H9 (cell line): ENCODE measurements around the gene MGAT2. TPM values are rescaled to one million over a fixed set of nuclear protein-coding genes. Genes with fewer than 3 reads are reported as not detected.
A peak's percentile ranks its signal among the peaks of the same experiment; 100 is the strongest.

Source experiments
- DNase-seq: peaks from one replicate; pipeline ENCODE4 v3.0.0-alpha.2; 2017
- H2AFZ ChIP-seq: one replicate; pipeline ENCODE4 v1.6.1; 2013; ENCODE audit warnings: mild to moderate bottlenecking, low read length, control low read depth, moderate library complexity
- H2AK5ac ChIP-seq: 2 replicates; pipeline ENCODE4 v1.6.1; 2013; ENCODE audit warnings: low read length, control low read depth, mixed read lengths; ENCODE audit not compliant: insufficient read length
- H2BK120ac ChIP-seq: one replicate; pipeline ENCODE4 v1.6.1; 2013; ENCODE audit warnings: low read depth, mild to moderate bottlenecking, low read length, control low read depth, inconsistent platforms; ENCODE audit not compliant: poor library complexity, severe bottlenecking
- H2BK12ac ChIP-seq: 2 replicates; pipeline ENCODE4 v1.6.1; 2013; ENCODE audit warnings: low read length, control low read depth, mixed read lengths, low read depth; ENCODE audit not compliant: insufficient read length
- H2BK15ac ChIP-seq: 2 replicates; pipeline ENCODE4 v1.6.1; 2013; ENCODE audit warnings: low read depth, low read length, control low read depth
- H2BK20ac ChIP-seq: one replicate; pipeline ENCODE4 v1.6.1; 2013; ENCODE audit warnings: low read depth, mild to moderate bottlenecking, low read length, control low read depth, inconsistent platforms; ENCODE audit not compliant: poor library complexity, severe bottlenecking
- H2BK5ac ChIP-seq: 2 replicates; pipeline ENCODE4 v1.6.1; 2013; ENCODE audit warnings: low read length, control low read depth, mixed read lengths; ENCODE audit not compliant: insufficient read length
- H3K14ac ChIP-seq: 2 replicates; pipeline ENCODE4 v1.6.1; 2013; ENCODE audit warnings: low read length, control low read depth; ENCODE audit not compliant: insufficient read depth
- H3K18ac ChIP-seq: 2 replicates; pipeline ENCODE4 v1.6.1; 2013; ENCODE audit warnings: low read depth, mild to moderate bottlenecking, mixed read lengths, low read length, control low read depth; ENCODE audit not compliant: insufficient read length
- H3K23ac ChIP-seq: 2 replicates; pipeline ENCODE4 v1.6.1; 2013; ENCODE audit warnings: low read length, control low read depth, mixed read lengths, low read depth; ENCODE audit not compliant: insufficient read length
- H3K23me2 ChIP-seq: 2 replicates; pipeline ENCODE4 v1.6.1; 2013; ENCODE audit warnings: low read depth, mild to moderate bottlenecking, mixed read lengths, low read length, control low read depth; ENCODE audit not compliant: insufficient read length, poor library complexity, severe bottlenecking
- H3K27ac ChIP-seq: 2 replicates; pipeline ENCODE4 v1.5.1; 2013; ENCODE audit warnings: low read length, control low read depth, mixed read lengths, low read depth; ENCODE audit not compliant: insufficient read length
- H3K27me3 ChIP-seq: 2 replicates; pipeline ENCODE4 v1.6.1; 2013; ENCODE audit warnings: low read length, control low read depth, inconsistent platforms; ENCODE audit not compliant: insufficient read depth
- H3K4ac ChIP-seq: 2 replicates; pipeline ENCODE4 v1.6.1; 2013; ENCODE audit warnings: low read depth, mild to moderate bottlenecking, control low read depth, inconsistent platforms, low read length, moderate library complexity
- H3K4me1 ChIP-seq: 2 replicates; pipeline ENCODE4 v1.6.1; 2013; ENCODE audit warnings: low read length, control low read depth, inconsistent platforms; ENCODE audit not compliant: insufficient read depth
- H3K4me2 ChIP-seq: 2 replicates; pipeline ENCODE4 v1.6.1; 2013; ENCODE audit warnings: low read length, control low read depth, mixed read lengths; ENCODE audit not compliant: insufficient read length, insufficient read depth
- H3K56ac ChIP-seq: 2 replicates; pipeline ENCODE4 v1.6.1; 2013; ENCODE audit warnings: low read depth, mild to moderate bottlenecking, mixed read lengths, low read length, control low read depth; ENCODE audit not compliant: insufficient read length
- H3K79me1 ChIP-seq: 2 replicates; pipeline ENCODE4 v1.6.1; 2013; ENCODE audit warnings: low read depth, mild to moderate bottlenecking, moderate library complexity, low read length, control low read depth, inconsistent platforms; ENCODE audit not compliant: insufficient read depth, poor library complexity, severe bottlenecking
- H3K79me2 ChIP-seq: 2 replicates; pipeline ENCODE4 v1.6.1; 2013; ENCODE audit warnings: low read length, control low read depth, inconsistent platforms; ENCODE audit not compliant: insufficient read depth
- H3K9ac ChIP-seq: 2 replicates; pipeline ENCODE4 v1.6.1; 2013; ENCODE audit warnings: low read length, control low read depth, mixed read lengths; ENCODE audit not compliant: insufficient read length; ENCODE audit errors: extremely low read depth
- H3K9me3 ChIP-seq: one replicate; pipeline ENCODE4 v1.6.1; 2013; ENCODE audit warnings: low read depth, low read length, inconsistent platforms; ENCODE audit not compliant: control insufficient read depth
- H3T11ph ChIP-seq: one replicate; pipeline ENCODE4 v1.6.1; 2013; ENCODE audit warnings: mild to moderate bottlenecking, low read length, control low read depth, inconsistent platforms
- H4K20me1 ChIP-seq: one replicate; pipeline ENCODE4 v1.6.1; 2013; ENCODE audit not compliant: control insufficient read depth, insufficient read length, insufficient read depth
- H4K5ac ChIP-seq: 2 replicates; pipeline ENCODE4 v1.6.1; 2013; ENCODE audit warnings: low read depth, mild to moderate bottlenecking, mixed read lengths, low read length, control low read depth; ENCODE audit not compliant: insufficient read length
- H4K8ac ChIP-seq: replicated peaks from 2 replicates; pipeline ENCODE4 v1.6.1; 2013; ENCODE audit warnings: low read length, control low read depth, mixed read lengths, low read depth; ENCODE audit not compliant: insufficient read length
- H4K91ac ChIP-seq: 2 replicates; pipeline ENCODE4 v1.6.1; 2013; ENCODE audit warnings: low read depth, mild to moderate bottlenecking, moderate library complexity, mixed read lengths, low read length, control low read depth; ENCODE audit not compliant: insufficient read length
- H3K27ac Mint-ChIP-seq, 3 experiments: 2 replicates in 2 of 3; 3 replicates in 1 of 3; pipeline ENCODE4 v1.8.0; 2020 to 2021; ENCODE audit warnings: mixed read lengths in 3 of 3, mild to moderate bottlenecking in 1 of 3, moderate library complexity in 1 of 3
- H3K27me3 Mint-ChIP-seq: 2 replicates; pipeline ENCODE4 v1.8.0; 2021; ENCODE audit warnings: low read depth, mild to moderate bottlenecking, moderate library complexity, mixed read lengths
- H3K36me3 Mint-ChIP-seq, 3 experiments: 2 replicates in 2 of 3; 3 replicates in 1 of 3; pipeline ENCODE4 v1.8.0; 2020 to 2021; ENCODE audit warnings: low read depth in 3 of 3, mixed read lengths in 3 of 3; ENCODE audit not compliant: insufficient read depth in 1 of 3
- H3K4me1 Mint-ChIP-seq, 2 experiments: 2 replicates each; pipeline ENCODE4 v1.8.0; 2020; ENCODE audit warnings: mixed read lengths in 2 of 2
- H3K4me3 Mint-ChIP-seq, 2 experiments: 2 replicates in 1 of 2; 3 replicates in 1 of 2; pipeline ENCODE4 v1.8.0; 2020 to 2021; ENCODE audit warnings: mild to moderate bottlenecking in 2 of 2, mixed read lengths in 2 of 2, moderate library complexity in 1 of 2
- H3K9me3 Mint-ChIP-seq, 2 experiments: 2 replicates in 1 of 2; 3 replicates in 1 of 2; pipeline ENCODE4 v1.8.0; 2020; ENCODE audit warnings: mild to moderate bottlenecking in 2 of 2, mixed read lengths in 2 of 2, moderate library complexity in 1 of 2
- WGBS: extraction: QIAGEN DNeasy Blood & Tissue Kit; methylation state at CpG from one replicate; pipeline ENCODE4 v1.1.7; 2013; ENCODE audit warnings: missing lambda C conversion rate, low lambda C conversion rate, mixed read lengths; ENCODE audit not compliant: insufficient read length; ENCODE audit errors: extremely low coverage; 5-methylcytosine and 5-hydroxymethylcytosine counted together
- total RNA-seq: library from RNA; stranded (reverse); gene quantifications from 2 replicates; pipeline ENCODE4 v1.2.1, GENCODE V29; 2021
- TF ChIP-seq, protein P1 (sequence below): fragments of 200-600 bp; sonication (generic); conservative IDR thresholded peaks from 3 replicates; pipeline ENCODE4 v1.8.0; 2021; ENCODE audit warnings: antibody characterized with exemption, mild to moderate bottlenecking

The MGAT2 gene
- total RNA-seq, 1 experiment from 2014 or later: 24.5 TPM

DNA sequence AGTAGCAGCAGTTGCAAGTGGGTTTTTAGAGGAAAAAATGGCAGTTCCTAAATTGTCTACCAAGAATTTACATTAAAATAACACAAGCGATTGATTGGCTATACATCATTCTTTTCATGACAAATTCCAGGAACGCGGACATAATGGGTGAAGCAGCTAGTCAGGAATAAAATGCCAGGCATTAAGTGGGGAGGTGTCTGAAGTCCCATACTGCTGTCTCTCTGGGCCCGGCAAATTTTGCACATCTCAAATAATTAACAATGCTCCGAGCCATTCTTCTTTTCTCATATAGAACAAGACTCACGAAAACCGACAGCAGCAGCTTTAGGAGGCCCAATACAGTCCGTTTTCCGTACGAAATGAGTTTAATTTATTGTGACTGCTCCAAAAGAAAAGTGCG is 869 bp upstream of the MGAT2 start:
- H3K9me3 Mint-ChIP-seq: no peaks in the 10 kb centered on the region; a peak in 1 of 5 replicates
- Histone ChIP-seq H3K4me1 (peaks cover 4% of the 10 kb centered on the region; the same call in 1 of the 2 replicates), H3K56ac (no peak overlapping the region), H4K8ac (no peak overlapping the region), H2AK5ac (no peak overlapping the region), H2BK20ac (no peak overlapping the region), H3K9ac (peak overlapping the region; percentile 85), H3K23ac (no peak overlapping the region), H2BK120ac (no peak overlapping the region), H3K18ac (no peak overlapping the region), H3K79me1 (no peaks in the 10 kb centered on the region), H3K9me3 (no peaks in the 10 kb centered on the region), H4K5ac (no peak overlapping the region), H4K91ac (no peak overlapping the region), H2BK15ac (no peak overlapping the region), H3K23me2 (peaks cover 12% of the 10 kb centered on the region), H3K79me2 (peaks cover 12% of the 10 kb centered on the region; the same call in 1 of the 2 replicates), H3T11ph (no peak overlapping the region), H2AFZ (no peak overlapping the region), H3K4me2 (peak overlapping the region; percentile 95), H2BK5ac (no peak overlapping the region), H3K27me3 (no peaks in the 10 kb centered on the region), H4K20me1 (no peaks in the 10 kb centered on the region), H3K27ac (no peak overlapping the region), H3K4ac (no peak overlapping the region), H3K14ac (no peak overlapping the region), H2BK12ac (no peak overlapping the region)
- H3K27me3 Mint-ChIP-seq: no peaks in the 10 kb centered on the region
- peak overlapping the region; percentile 32 to 99 (median 99); a peak in 4 of 7 replicates for H3K27ac Mint-ChIP-seq
- DNase-seq: no peak
- H3K4me1 Mint-ChIP-seq: peaks cover 20 to 23% of the 10 kb centered on the region in 2 experiments
- peaks cover 8 to 36% (median 18%) of the 10 kb centered on the region in 3 experiments for H3K36me3 Mint-ChIP-seq
- WGBS: no CpG with 5 or more reads among the region's 11 CpGs
- H3K4me3 Mint-ChIP-seq: peak overlapping the region; percentile 99
- TF ChIP-seq, protein P1, sequence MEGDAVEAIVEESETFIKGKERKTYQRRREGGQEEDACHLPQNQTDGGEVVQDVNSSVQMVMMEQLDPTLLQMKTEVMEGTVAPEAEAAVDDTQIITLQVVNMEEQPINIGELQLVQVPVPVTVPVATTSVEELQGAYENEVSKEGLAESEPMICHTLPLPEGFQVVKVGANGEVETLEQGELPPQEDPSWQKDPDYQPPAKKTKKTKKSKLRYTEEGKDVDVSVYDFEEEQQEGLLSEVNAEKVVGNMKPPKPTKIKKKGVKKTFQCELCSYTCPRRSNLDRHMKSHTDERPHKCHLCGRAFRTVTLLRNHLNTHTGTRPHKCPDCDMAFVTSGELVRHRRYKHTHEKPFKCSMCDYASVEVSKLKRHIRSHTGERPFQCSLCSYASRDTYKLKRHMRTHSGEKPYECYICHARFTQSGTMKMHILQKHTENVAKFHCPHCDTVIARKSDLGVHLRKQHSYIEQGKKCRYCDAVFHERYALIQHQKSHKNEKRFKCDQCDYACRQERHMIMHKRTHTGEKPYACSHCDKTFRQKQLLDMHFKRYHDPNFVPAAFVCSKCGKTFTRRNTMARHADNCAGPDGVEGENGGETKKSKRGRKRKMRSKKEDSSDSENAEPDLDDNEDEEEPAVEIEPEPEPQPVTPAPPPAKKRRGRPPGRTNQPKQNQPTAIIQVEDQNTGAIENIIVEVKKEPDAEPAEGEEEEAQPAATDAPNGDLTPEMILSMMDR: no peak
